Nephron (organoid): ENCODE measurements around the gene AURKB.

ENCODE experiments used
- H3K27ac Mint-ChIP-seq, 3 experiments: 2 replicates each; pipeline ENCODE4 v1.8.0; 2020; ENCODE audit warnings: mixed read lengths in 3 of 3, mild to moderate bottlenecking in 2 of 3, moderate library complexity in 1 of 3
- H3K27me3 Mint-ChIP-seq: 2 replicates; pipeline ENCODE4 v1.8.0; 2021; ENCODE audit warnings: low read depth, mild to moderate bottlenecking, moderate library complexity, mixed read lengths
- H3K36me3 Mint-ChIP-seq: 2 replicates; pipeline ENCODE4 v1.8.0; 2020; ENCODE audit warnings: low read depth, mixed read lengths
- H3K4me1 Mint-ChIP-seq: 2 replicates; pipeline ENCODE4 v1.8.0; 2020; ENCODE audit warnings: mixed read lengths
- H3K4me3 Mint-ChIP-seq, 3 experiments: 2 replicates each; pipeline ENCODE4 v1.8.0; 2020; ENCODE audit warnings: mild to moderate bottlenecking in 3 of 3, mixed read lengths in 3 of 3, moderate library complexity in 2 of 3
- H3K9me3 Mint-ChIP-seq: 2 replicates; pipeline ENCODE4 v1.8.0; 2020; ENCODE audit warnings: mixed read lengths
- TF ChIP-seq, protein P1 (sequence below), 3 experiments: fragments of 200-600 bp; sonication (generic); IDR thresholded peaks; one replicate each; pipeline ENCODE4 v1.5.0; 2021; ENCODE audit warnings: antibody characterized with exemption in 3 of 3; ENCODE audit not compliant: unreplicated experiment in 3 of 3

Gene AURKB

DNA sequence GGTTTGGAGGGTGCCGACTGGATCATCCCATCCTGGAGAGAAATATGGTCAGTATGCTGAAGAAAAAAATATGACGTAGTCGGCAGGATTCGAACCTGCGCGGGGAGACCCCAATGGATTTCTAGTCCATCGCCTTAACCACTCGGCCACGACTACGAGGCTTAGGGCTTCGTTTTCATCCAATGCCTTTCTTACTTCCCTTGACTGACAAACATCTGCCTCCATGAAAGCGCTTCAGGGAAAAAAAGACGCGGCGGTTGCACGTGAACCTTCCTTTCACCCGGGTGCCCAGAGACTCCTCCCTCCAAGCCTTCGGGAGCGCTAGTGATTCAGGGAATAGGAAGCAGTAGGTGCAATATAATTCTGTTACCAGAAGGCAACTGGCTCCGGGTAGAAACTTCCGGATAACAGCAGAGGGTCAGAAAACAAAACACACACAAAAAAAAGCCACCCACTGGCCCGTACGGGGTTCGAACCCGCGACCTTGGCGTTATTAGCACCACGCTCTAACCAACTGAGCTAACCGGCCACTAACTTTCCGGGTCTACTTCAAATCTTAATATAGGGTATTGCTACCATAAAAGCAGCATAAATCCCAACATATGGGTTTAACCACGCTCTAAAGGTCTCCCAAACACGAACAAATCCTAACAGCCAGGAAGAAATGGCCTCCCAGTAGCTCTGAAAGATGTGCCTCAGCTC is 16.3 kb upstream of the AURKB start:
- peak overlapping the region; percentile 82 to 86 (median 84) for H3K4me3 Mint-ChIP-seq
- no peaks in the 10 kb centered on the region for H3K27me3 Mint-ChIP-seq
- peaks cover 35% of the 10 kb centered on the region for H3K36me3 Mint-ChIP-seq
- TF ChIP-seq, protein P1, sequence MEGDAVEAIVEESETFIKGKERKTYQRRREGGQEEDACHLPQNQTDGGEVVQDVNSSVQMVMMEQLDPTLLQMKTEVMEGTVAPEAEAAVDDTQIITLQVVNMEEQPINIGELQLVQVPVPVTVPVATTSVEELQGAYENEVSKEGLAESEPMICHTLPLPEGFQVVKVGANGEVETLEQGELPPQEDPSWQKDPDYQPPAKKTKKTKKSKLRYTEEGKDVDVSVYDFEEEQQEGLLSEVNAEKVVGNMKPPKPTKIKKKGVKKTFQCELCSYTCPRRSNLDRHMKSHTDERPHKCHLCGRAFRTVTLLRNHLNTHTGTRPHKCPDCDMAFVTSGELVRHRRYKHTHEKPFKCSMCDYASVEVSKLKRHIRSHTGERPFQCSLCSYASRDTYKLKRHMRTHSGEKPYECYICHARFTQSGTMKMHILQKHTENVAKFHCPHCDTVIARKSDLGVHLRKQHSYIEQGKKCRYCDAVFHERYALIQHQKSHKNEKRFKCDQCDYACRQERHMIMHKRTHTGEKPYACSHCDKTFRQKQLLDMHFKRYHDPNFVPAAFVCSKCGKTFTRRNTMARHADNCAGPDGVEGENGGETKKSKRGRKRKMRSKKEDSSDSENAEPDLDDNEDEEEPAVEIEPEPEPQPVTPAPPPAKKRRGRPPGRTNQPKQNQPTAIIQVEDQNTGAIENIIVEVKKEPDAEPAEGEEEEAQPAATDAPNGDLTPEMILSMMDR (IDR thresholded peaks at IDR 0.05; ENCODE audit: unreplicated experiment in 3 of 3), result no peak
- no peaks in the 10 kb centered on the region for H3K9me3 Mint-ChIP-seq
- H3K27ac Mint-ChIP-seq, result peak overlapping the region; percentile 84 to 96 (median 86)
- peaks cover 25% of the 10 kb centered on the region for H3K4me1 Mint-ChIP-seq

DNA sequence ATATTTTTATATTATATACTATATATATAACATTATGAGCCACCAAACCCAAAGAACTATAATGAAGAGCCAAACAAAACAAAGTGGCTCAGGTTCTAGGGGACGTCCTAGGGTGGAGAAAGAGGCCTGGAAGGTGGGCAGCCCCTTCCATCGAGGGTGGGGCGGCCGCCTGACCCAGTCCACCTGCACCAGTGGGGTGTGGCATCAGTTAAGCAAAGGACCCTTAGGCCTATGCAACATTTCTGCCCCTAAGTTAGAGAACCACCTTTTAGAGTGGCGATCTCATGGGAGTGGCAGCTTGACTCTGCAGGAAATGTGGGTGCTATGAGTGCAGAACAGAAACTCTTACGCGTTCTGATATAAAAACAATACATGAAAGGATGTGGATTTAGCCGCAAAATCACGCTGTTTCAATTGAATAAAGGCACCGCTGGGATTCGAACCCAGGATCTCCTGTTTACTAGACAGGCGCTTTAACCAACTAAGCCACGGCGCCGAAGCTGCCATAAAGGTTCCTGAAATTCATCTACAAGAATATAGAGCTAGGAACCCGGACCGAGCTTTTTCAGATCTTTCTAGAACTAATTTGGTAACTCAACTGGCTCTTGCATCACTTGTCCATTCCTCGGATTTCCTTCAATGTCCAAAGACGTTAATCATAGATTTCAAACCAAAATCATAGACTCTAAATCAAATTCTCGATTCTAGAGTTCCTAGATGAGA is 15.6 kb upstream of the AURKB start:
- Mint-ChIP-seq H3K36me3 (peaks cover 28% of the 10 kb centered on the region), H3K27me3 (no peaks in the 10 kb centered on the region), H3K27ac (peak overlapping the region; percentile 84 to 96 (median 86)), H3K4me1 (peaks cover 25% of the 10 kb centered on the region), H3K9me3 (no peaks in the 10 kb centered on the region), H3K4me3 (peak overlapping the region; percentile 82 to 86 (median 84))
- TF ChIP-seq, protein P1 (IDR thresholded peaks at IDR 0.05; ENCODE audit: unreplicated experiment in 3 of 3), result no peak

DNA sequence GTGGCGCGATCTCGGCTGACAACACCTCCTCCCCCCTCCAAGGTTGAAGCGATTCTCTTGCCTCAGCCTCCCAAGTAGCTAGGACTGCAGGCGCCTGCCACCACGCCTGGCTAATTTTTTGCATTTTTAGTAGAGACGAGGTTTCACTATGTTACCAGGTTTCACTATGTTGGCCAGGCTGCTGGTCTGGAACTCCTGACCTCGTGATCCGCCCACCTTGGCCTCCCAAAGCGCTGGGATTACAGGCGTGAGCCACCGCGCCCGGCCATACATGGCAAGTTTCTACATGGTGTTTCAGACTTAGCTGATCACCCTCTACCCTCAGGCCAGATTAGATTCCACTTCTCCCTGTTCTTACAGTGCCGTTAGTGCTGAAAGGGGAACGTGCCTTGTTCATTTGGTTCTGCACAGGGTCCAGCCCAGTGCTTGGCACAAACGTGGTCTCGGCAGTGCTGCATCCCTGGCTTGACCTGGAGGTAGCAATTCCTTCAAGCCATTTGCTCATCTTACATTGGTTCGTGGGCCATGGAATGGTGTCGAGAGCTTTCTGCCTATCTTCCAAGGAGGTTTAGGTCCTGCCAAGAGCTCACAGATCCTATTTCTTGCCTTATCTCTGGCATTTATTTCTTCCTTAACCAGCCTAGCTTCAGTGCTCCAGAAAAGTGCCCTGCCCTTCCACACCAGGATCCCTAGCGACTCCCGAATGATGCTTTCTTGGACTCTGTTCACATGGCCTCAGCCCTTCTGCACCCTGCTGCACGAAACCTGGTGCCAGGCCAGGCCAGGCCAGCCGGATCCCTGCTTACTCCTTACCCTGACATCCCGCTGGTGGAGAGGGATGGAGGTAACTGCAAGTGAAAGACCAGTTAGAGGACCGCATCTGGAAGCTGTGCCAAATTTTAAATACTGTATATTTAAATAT is 14.8 kb upstream of the AURKB start:
- Mint-ChIP-seq H3K4me1 (peaks cover 30% of the 10 kb centered on the region), H3K9me3 (no peaks in the 10 kb centered on the region), H3K27ac (peak overlapping the region; percentile 69 to 98 (median 82)), H3K36me3 (peaks cover 21% of the 10 kb centered on the region), H3K4me3 (peak overlapping the region; percentile 77 to 95 (median 84)), H3K27me3 (peaks cover 4% of the 10 kb centered on the region)
- TF ChIP-seq, protein P1 (IDR thresholded peaks at IDR 0.05; ENCODE audit: unreplicated experiment in 3 of 3), result no peak

DNA sequence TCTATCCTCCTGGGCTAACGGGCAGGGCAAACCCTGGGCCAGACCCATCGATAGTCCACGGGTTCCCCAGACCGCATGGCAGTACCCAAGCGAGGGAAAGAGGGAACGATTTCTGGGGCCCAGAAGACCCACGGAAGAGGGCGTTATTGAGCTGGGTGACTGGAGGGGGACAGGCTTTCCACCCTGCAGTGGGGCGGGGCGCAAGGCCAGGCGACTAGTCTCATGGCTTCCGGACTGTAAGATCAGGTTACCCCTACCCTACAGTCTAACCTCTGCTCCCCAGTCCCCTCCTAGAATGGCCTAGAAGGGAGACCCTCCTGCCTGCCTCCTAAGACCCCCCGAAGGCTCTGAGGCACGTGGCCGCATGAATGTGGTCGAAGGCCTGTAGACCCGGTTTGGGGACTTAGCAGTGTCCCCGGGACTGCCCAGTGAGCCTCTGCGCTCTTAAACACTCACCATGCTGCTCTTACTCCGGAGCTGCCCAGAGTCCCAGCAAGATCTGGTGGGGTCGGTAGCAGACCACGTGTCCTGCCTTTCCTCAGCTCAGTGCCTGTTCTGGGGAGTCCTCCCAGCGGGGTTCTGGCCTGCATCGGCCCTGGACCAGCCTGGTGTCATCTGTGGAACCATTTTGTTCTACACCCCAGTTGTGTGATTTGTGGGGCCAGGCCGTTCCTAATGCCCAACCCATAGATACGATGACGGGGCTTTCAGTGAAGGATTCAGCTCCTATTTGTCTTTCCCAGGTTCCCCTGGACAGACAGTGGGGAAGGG is 13.2 kb upstream of the AURKB start:
- H3K4me3 Mint-ChIP-seq, result peak overlapping the region; percentile 90 to 98 (median 95)
- H3K4me1 Mint-ChIP-seq, result peaks cover 30% of the 10 kb centered on the region
- H3K27ac Mint-ChIP-seq, result peak overlapping the region; percentile 98 to 100 (median 100)
- TF ChIP-seq, protein P1 (IDR thresholded peaks at IDR 0.05; ENCODE audit: unreplicated experiment in 3 of 3), result peak in 1 of 3 experiments; percentile 14
- peaks cover 8% of the 10 kb centered on the region for H3K36me3 Mint-ChIP-seq
- H3K9me3 Mint-ChIP-seq, result no peaks in the 10 kb centered on the region
- H3K27me3 Mint-ChIP-seq, result peaks cover 4% of the 10 kb centered on the region

DNA sequence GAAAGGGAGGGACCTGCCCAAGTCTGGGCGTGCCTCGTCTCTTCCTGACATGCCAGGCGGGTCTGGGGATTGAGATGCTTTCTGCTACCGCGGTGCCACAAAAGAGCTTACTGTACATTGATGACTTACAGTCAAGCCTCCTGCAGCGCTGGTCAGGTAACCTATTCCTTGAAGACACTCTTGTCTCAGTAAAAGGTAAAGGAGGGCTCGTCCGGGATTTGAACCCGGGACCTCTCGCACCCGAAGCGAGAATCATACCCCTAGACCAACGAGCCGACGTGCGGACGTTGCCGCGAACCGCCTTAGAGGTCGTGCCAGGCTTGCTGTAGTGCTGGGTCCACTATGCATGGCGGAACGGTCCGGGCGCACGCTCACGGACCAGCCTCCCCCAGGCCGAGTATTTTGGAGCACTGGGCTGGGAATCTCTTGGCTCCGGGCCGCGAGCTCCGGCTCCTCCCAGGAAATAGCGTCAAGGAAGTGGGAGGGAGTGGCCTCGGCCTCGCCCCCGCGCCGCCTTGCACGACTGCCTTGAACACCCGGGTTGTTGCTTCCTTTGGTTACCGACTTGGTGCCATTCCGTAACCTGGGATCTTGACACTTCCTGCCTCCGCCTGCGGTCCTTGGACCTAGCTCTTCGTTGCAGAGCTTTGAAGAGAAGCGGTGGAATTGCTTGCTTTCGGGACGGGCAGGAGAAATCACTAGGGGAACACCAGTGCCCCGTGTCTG is 12.4 kb upstream of the AURKB start:
- no peaks in the 10 kb centered on the region for H3K9me3 Mint-ChIP-seq
- TF ChIP-seq, protein P1 (IDR thresholded peaks at IDR 0.05; ENCODE audit: unreplicated experiment in 3 of 3), result no peak
- H3K27ac Mint-ChIP-seq, result peak overlapping the region; percentile 98 to 100 (median 100)
- H3K4me1 Mint-ChIP-seq, result peaks cover 33% of the 10 kb centered on the region
- peaks cover 4% of the 10 kb centered on the region for H3K27me3 Mint-ChIP-seq
- peaks cover 2% of the 10 kb centered on the region for H3K36me3 Mint-ChIP-seq
- peak overlapping the region; percentile 90 to 98 (median 95) for H3K4me3 Mint-ChIP-seq
